Neural cell (in vitro differentiated cells): ENCODE measurements around the gene SORL1-AS1.

Experiments
- H2AFZ ChIP-seq: fragments of 200-600, 300-800 bp; sonication (generic), shearing (Covaris generic); 2 replicates; pipeline ENCODE4 v1.6.0; 2014; ENCODE audit warnings: low read depth, mild to moderate bottlenecking, antibody characterized with exemption, low read length, moderate library complexity
- H3F3A ChIP-seq: fragments of 200-600 bp; shearing (Covaris generic); 2 replicates; pipeline ENCODE4 v1.6.1; 2016; ENCODE audit warnings: mild to moderate bottlenecking, moderate library complexity, mixed read lengths, antibody characterized with exemption, low read length; ENCODE audit not compliant: insufficient read depth, poor library complexity, severe bottlenecking
- H3K27ac ChIP-seq: fragments of 200-600, 300-800 bp; sonication (generic), shearing (Covaris generic); 2 replicates; pipeline ENCODE4 v1.5.1; 2014; ENCODE audit warnings: mild to moderate bottlenecking, low read length, moderate library complexity
- H3K27me3 ChIP-seq: fragments of 300-800, 200-600 bp; sonication (generic), shearing (Covaris generic); 2 replicates; pipeline ENCODE4 v1.6.0; 2014; ENCODE audit warnings: mild to moderate bottlenecking, low read depth, low read length, moderate library complexity; ENCODE audit not compliant: insufficient read depth
- H3K36me3 ChIP-seq: fragments of 300-800, 200-600 bp; sonication (generic), shearing (Covaris generic); 2 replicates; pipeline ENCODE4 v1.5.1; 2014; ENCODE audit warnings: mild to moderate bottlenecking, antibody characterized with exemption, low read length, moderate library complexity; ENCODE audit not compliant: insufficient read depth
- H3K4me2 ChIP-seq: fragments of 300-800, 200-600 bp; sonication (generic), shearing (Covaris generic); 2 replicates; pipeline ENCODE4 v1.6.0; 2014; ENCODE audit warnings: mild to moderate bottlenecking, low read length
- H3K4me3 ChIP-seq: fragments of 300-800, 200-600 bp; sonication (generic), shearing (Covaris generic); 2 replicates; pipeline ENCODE4 v1.5.1; 2014; ENCODE audit warnings: mild to moderate bottlenecking, low read length, moderate library complexity
- H3K79me2 ChIP-seq: fragments of 200-600 bp; shearing (Covaris generic); replicated peaks from 2 replicates; pipeline ENCODE4 v1.6.0; 2014; ENCODE audit warnings: mild to moderate bottlenecking, low read length, moderate library complexity; ENCODE audit not compliant: insufficient read depth
- H3K9ac ChIP-seq: fragments of 300-800, 200-600 bp; sonication (generic), shearing (Covaris generic); 2 replicates; pipeline ENCODE4 v1.6.1; 2016; ENCODE audit warnings: mild to moderate bottlenecking, low read length, mixed read lengths
- H3K9me2 ChIP-seq: fragments of 200-600 bp; shearing (Covaris generic); 2 replicates; pipeline ENCODE4 v1.6.1; 2016; ENCODE audit warnings: mild to moderate bottlenecking, low read length, mixed read lengths; ENCODE audit not compliant: insufficient read depth
- H3K9me3 ChIP-seq: fragments of 200-600, 300-800 bp; sonication (generic), shearing (Covaris generic); 2 replicates; pipeline ENCODE4 v1.6.1; 2016; ENCODE audit warnings: mild to moderate bottlenecking, mixed run types, low read length, moderate library complexity, mixed read lengths
- H4K20me1 ChIP-seq: fragments of 200-600 bp; shearing (Covaris generic); 2 replicates; pipeline ENCODE4 v1.6.1; 2016; ENCODE audit warnings: mild to moderate bottlenecking, mixed run types; ENCODE audit not compliant: insufficient read depth
- EP300 ChIP-seq: fragments of 450-650 bp; conservative IDR thresholded peaks from 2 replicates; pipeline ENCODE4 v1.6.1; 2014; ENCODE audit warnings: antibody characterized with exemption, mild to moderate bottlenecking, moderate library complexity; ENCODE audit not compliant: poor library complexity, severe bottlenecking
- EZH2 ChIP-seq: fragments of 200-600, 300-800 bp; shearing (Covaris generic), sonication (generic); IDR thresholded peaks from 2 replicates; pipeline ENCODE4 v1.6.1; 2014; ENCODE audit warnings: antibody characterized with exemption, low read length, borderline replicate concordance, mild to moderate bottlenecking; ENCODE audit not compliant: insufficient read depth, poor library complexity, severe bottlenecking
- MXI1 ChIP-seq: fragments of 450-650 bp; conservative IDR thresholded peaks from 2 replicates; pipeline ENCODE4 v1.6.1; 2014; ENCODE audit warnings: antibody characterized with exemption, mild to moderate bottlenecking; ENCODE audit not compliant: poor library complexity, severe bottlenecking
- POLR2AphosphoS5 ChIP-seq: IDR thresholded peaks from 2 replicates; pipeline ENCODE4 v1.6.1; 2012
- RAD21 ChIP-seq: fragments of 450-650 bp; conservative IDR thresholded peaks from 2 replicates; pipeline ENCODE4 v1.6.1; 2014; ENCODE audit warnings: antibody characterized with exemption, mild to moderate bottlenecking, moderate library complexity
- SMC3 ChIP-seq: fragments of 450-650 bp; conservative IDR thresholded peaks from 2 replicates; pipeline ENCODE4 v1.6.1; 2014; ENCODE audit warnings: antibody characterized with exemption, mild to moderate bottlenecking, moderate library complexity; ENCODE audit not compliant: poor library complexity
- TAF1 ChIP-seq: IDR thresholded peaks from 2 replicates; pipeline ENCODE4 v1.6.1; 2012; ENCODE audit warnings: low read depth
- TF ChIP-seq, protein P1 (sequence below): IDR thresholded peaks from 2 replicates; pipeline ENCODE4 v1.6.1; 2012; ENCODE audit warnings: borderline replicate concordance
- TF ChIP-seq, protein P2 (sequence below): fragments of 450-650 bp; IDR thresholded peaks from 2 replicates; pipeline ENCODE4 v1.5.1; 2014; ENCODE audit warnings: antibody characterized with exemption, mild to moderate bottlenecking, moderate library complexity; ENCODE audit not compliant: poor library complexity, severe bottlenecking

SORL1-AS1 gene

DNA sequence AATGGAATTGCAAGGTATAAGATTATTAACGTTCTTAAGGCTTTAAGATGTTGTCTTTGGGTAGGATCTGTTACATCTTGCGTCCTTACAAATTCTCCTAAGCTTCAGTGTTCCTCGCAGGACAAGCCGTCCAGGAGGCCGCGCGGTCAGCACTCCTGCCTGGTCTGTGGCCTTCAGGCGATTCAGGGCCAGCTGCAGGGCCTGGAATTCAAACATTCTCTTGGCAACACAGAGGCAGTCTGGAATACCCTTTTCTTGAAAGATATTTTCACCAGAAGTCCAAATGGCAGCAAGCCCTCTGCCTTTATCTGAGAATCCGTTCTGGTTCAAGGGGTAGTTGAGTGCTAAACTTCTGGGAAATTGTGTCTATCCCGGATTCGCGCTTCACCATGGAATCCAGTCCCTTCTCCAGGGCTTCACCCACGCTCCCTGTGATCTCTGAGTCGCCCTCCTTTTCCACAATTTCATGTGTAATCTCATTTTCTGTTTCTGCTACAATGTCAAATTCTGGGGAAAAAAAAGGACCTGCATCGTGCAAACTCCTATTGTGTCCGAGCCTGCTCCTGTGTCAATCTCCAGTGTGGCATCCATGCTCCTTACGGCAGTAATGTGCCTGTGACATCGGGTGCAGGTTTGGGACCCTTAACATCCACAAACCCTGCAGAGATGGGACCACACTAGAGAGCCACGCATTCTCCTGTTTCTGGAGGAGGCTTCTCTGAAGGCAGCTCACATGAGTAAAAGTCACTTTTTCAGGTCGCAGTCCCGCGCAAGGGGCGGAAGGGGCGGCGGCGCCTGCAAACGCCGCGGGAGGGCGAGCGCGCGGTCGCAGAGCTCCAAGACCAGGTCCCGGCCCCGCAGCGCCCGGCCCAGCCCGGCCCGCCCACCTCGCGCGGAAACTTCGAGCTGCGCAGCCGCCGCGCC, 26.0 kb downstream of the SORL1-AS1 start:
- no peaks in the 10 kb centered on the region for H3K9me2 ChIP-seq
- H3K9me3 ChIP-seq, result no peaks in the 10 kb centered on the region
- no peak overlapping the region for H3K9ac ChIP-seq
- H3K4me3 ChIP-seq, result no peak overlapping the region
- no peaks in the 10 kb centered on the region for H4K20me1 ChIP-seq
- TF ChIP-seq EZH2, result no peak
- TF ChIP-seq, protein P1, sequence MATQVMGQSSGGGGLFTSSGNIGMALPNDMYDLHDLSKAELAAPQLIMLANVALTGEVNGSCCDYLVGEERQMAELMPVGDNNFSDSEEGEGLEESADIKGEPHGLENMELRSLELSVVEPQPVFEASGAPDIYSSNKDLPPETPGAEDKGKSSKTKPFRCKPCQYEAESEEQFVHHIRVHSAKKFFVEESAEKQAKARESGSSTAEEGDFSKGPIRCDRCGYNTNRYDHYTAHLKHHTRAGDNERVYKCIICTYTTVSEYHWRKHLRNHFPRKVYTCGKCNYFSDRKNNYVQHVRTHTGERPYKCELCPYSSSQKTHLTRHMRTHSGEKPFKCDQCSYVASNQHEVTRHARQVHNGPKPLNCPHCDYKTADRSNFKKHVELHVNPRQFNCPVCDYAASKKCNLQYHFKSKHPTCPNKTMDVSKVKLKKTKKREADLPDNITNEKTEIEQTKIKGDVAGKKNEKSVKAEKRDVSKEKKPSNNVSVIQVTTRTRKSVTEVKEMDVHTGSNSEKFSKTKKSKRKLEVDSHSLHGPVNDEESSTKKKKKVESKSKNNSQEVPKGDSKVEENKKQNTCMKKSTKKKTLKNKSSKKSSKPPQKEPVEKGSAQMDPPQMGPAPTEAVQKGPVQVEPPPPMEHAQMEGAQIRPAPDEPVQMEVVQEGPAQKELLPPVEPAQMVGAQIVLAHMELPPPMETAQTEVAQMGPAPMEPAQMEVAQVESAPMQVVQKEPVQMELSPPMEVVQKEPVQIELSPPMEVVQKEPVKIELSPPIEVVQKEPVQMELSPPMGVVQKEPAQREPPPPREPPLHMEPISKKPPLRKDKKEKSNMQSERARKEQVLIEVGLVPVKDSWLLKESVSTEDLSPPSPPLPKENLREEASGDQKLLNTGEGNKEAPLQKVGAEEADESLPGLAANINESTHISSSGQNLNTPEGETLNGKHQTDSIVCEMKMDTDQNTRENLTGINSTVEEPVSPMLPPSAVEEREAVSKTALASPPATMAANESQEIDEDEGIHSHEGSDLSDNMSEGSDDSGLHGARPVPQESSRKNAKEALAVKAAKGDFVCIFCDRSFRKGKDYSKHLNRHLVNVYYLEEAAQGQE, result no peak
- no peak for TF ChIP-seq RAD21
- TF ChIP-seq MXI1, result no peak
- no peak for TF ChIP-seq EP300
- TF ChIP-seq, protein P2, sequence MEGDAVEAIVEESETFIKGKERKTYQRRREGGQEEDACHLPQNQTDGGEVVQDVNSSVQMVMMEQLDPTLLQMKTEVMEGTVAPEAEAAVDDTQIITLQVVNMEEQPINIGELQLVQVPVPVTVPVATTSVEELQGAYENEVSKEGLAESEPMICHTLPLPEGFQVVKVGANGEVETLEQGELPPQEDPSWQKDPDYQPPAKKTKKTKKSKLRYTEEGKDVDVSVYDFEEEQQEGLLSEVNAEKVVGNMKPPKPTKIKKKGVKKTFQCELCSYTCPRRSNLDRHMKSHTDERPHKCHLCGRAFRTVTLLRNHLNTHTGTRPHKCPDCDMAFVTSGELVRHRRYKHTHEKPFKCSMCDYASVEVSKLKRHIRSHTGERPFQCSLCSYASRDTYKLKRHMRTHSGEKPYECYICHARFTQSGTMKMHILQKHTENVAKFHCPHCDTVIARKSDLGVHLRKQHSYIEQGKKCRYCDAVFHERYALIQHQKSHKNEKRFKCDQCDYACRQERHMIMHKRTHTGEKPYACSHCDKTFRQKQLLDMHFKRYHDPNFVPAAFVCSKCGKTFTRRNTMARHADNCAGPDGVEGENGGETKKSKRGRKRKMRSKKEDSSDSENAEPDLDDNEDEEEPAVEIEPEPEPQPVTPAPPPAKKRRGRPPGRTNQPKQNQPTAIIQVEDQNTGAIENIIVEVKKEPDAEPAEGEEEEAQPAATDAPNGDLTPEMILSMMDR, result no peak
- TF ChIP-seq SMC3, result no peak
- no peak for TF ChIP-seq TAF1
- TF ChIP-seq POLR2AphosphoS5, result no peak
- H3K36me3 ChIP-seq, result no peaks in the 10 kb centered on the region
- no peaks in the 10 kb centered on the region for H3K79me2 ChIP-seq
- H3K27me3 ChIP-seq, result peaks cover 10% of the 10 kb centered on the region
- no peak overlapping the region for H2AFZ ChIP-seq
- no peak overlapping the region for H3K27ac ChIP-seq
- no peaks in the 10 kb centered on the region for H3F3A ChIP-seq
- no peak overlapping the region for H3K4me2 ChIP-seq

DNA sequence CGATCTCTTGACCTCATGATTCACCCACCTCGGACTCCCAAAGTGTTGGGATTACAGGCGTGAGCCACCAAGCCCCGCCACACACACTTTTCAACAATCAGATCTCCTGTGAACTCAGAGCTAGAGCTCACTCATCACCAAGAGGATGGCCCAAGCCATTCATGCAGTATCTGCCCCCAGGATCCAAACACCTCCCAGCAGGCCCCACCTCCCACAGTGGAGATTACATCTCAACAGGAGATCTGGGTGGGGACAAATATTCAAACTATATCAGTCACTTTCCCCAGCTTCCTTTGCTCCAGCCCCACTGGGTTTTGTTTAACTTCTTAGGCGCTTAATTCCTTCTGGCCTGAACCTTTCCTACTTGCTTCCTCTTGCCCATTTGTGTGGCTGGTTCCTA, 26.9 kb downstream of the SORL1-AS1 start:
- H2AFZ ChIP-seq, result no peak overlapping the region
- H3K79me2 ChIP-seq, result no peaks in the 10 kb centered on the region
- H3F3A ChIP-seq, result no peaks in the 10 kb centered on the region
- H4K20me1 ChIP-seq, result no peaks in the 10 kb centered on the region
- H3K9ac ChIP-seq, result no peak overlapping the region
- no peak for TF ChIP-seq TAF1
- TF ChIP-seq EZH2, result no peak
- TF ChIP-seq, protein P2, result no peak
- no peak for TF ChIP-seq MXI1
- TF ChIP-seq EP300, result no peak
- no peak for TF ChIP-seq RAD21
- no peak for TF ChIP-seq POLR2AphosphoS5
- TF ChIP-seq SMC3, result no peak
- TF ChIP-seq, protein P1, result no peak
- peaks cover 10% of the 10 kb centered on the region for H3K27me3 ChIP-seq
- no peaks in the 10 kb centered on the region for H3K36me3 ChIP-seq
- H3K4me2 ChIP-seq, result no peak overlapping the region
- no peaks in the 10 kb centered on the region for H3K9me2 ChIP-seq
- H3K9me3 ChIP-seq, result no peaks in the 10 kb centered on the region
- no peak overlapping the region for H3K4me3 ChIP-seq
- no peak overlapping the region for H3K27ac ChIP-seq
